Stimulated activated CD4-positive, alpha-beta T cell treated with anti-CD3 and anti-CD28 coated beads, Interleukin-1b, Interleukin-23, amount 100 ng/mL, for 1 hour (primary cell): ENCODE results near the gene PITPNM3.

Experiments
- DNase-seq, 2 donors: peaks; one replicate each; pipeline ENCODE4 v3.0.0-alpha.2; 2020; ENCODE audit warnings: low read depth in 2 of 2

Gene PITPNM3

GRCh38 chr17:6526362-6527152 is 29.8 kb downstream of the PITPNM3 start:
- DNase-seq, result no peak

GRCh38 chr17:6525731-6526130 is 30.6 kb downstream of the PITPNM3 start:
- no peak for DNase-seq

- DNase-seq, result no peak
Observed at GRCh38 chr17:6525141-6525540, 31.2 kb downstream of the PITPNM3 start.

- no peak for DNase-seq
Observed at GRCh38 chr17:6524520-6524919, 31.8 kb downstream of the PITPNM3 start.

GRCh38 chr17:6523809-6524355 is 32.5 kb downstream of the PITPNM3 start:
- no peak for DNase-seq

- no peak for DNase-seq
Observed at GRCh38 chr17:6523330-6523729, 33.0 kb downstream of the PITPNM3 start.

- no peak for DNase-seq
Observed at GRCh38 chr17:6521586-6521985, 34.8 kb downstream of the PITPNM3 start.

- DNase-seq, result no peak
Observed at GRCh38 chr17:6517062-6517461, 39.3 kb downstream of the PITPNM3 start.

- DNase-seq, result no peak
Observed at GRCh38 chr17:6514371-6514770, 42.0 kb downstream of the PITPNM3 start.

- DNase-seq, result no peak
Observed at GRCh38 chr17:6512552-6512951, 43.8 kb downstream of the PITPNM3 start.

GRCh38 chr17:6510321-6510977 is 45.9 kb downstream of the PITPNM3 start:
- DNase-seq, result no peak

- no peak for DNase-seq
Observed at GRCh38 chr17:6509921-6510320, 46.4 kb downstream of the PITPNM3 start.

- no peak for DNase-seq
Observed at GRCh38 chr17:6509031-6509771, 47.2 kb downstream of the PITPNM3 start.

GRCh38 chr17:6508519-6509030 is 47.8 kb downstream of the PITPNM3 start:
- DNase-seq, result no peak

GRCh38 chr17:6508016-6508415 is 48.3 kb downstream of the PITPNM3 start:
- DNase-seq, result no peak

- no peak for DNase-seq
Observed at GRCh38 chr17:6507535-6507934, 48.8 kb downstream of the PITPNM3 start.

GRCh38 chr17:6506679-6507231 is 49.6 kb downstream of the PITPNM3 start:
- DNase-seq, result no peak

- no peak for DNase-seq
Observed at GRCh38 chr17:6505425-6506142, 50.8 kb downstream of the PITPNM3 start.

- DNase-seq, result no peak
Observed at GRCh38 chr17:6503641-6504195, 52.6 kb downstream of the PITPNM3 start.

- DNase-seq, result no peak
Observed at GRCh38 chr17:6502871-6503509, 53.4 kb downstream of the PITPNM3 start.
